NCI-H1417 (cell line): Measurements from ENCODE around the gene YES1.

Experiments used
- DNase-seq, 3 experiments: peaks; one replicate each; lab custom pipeline; 2025; lab: John Stamatoyannopoulos, UW

YES1 gene

GRCh38 chr18:725646-726045 is 86.4 kb downstream of the YES1 start:
- DNase-seq = no peak

- DNase-seq = no peak
These were observed 88.4 kb downstream of the YES1 start for GRCh38 chr18:723541-724080.

GRCh38 chr18:717003-717402 is 95.0 kb downstream of the YES1 start:
- DNase-seq = no peak

GRCh38 chr18:715626-716025 is 96.4 kb downstream of the YES1 start:
- no peak for DNase-seq

GRCh38 chr18:713135-713490 is 98.9 kb downstream of the YES1 start:
- DNase-seq = no peak

GRCh38 chr18:712401-713134 is 99.5 kb downstream of the YES1 start, which contains the start of gene ENOSF1:
TSS of gene ENOSF1 (minus strand) at chr18:712630. CDS start at chr18:712587, 43 bp downstream.
- peak; percentile 23 to 70 (median 68) for DNase-seq

GRCh38 chr18:711657-712400 is 100.2 kb downstream of the YES1 start:
- DNase-seq = peak; percentile 30 to 79 (median 57)

GRCh38 chr18:711310-711656 is 100.8 kb downstream of the YES1 start:
- no peak for DNase-seq

- peak in 1 of 3 experiments; percentile 23 for DNase-seq
These were observed 101.4 kb downstream of the YES1 start for GRCh38 chr18:710418-711300.

GRCh38 chr18:709771-710170 is 102.3 kb downstream of the YES1 start:
- DNase-seq = peak in 1 of 3 experiments; percentile 41

GRCh38 chr18:708096-708495 is 103.9 kb downstream of the YES1 start:
- no peak for DNase-seq

- DNase-seq = no peak
These were observed 105.6 kb downstream of the YES1 start for GRCh38 chr18:706405-706804.

GRCh38 chr18:703213-703967 is 108.7 kb downstream of the YES1 start:
- no peak for DNase-seq

GRCh38 chr18:697800-698199 is 114.2 kb downstream of the YES1 start:
- no peak for DNase-seq

- no peak for DNase-seq
These were observed 115.0 kb downstream of the YES1 start for GRCh38 chr18:697012-697411.

- no peak for DNase-seq
These were observed 118.4 kb downstream of the YES1 start for GRCh38 chr18:693466-694187.

GRCh38 chr18:692824-693223 is 119.2 kb downstream of the YES1 start:
- DNase-seq = no peak

GRCh38 chr18:688323-688722 is 123.7 kb downstream of the YES1 start:
- DNase-seq = peak; percentile 32 to 73 (median 54)

GRCh38 chr18:686339-687111 is 125.5 kb downstream of the YES1 start:
- no peak for DNase-seq

GRCh38 chr18:685438-685837 is 126.6 kb downstream of the YES1 start:
- DNase-seq = no peak
